Tibial artery (tissue), 4 donors: ENCODE data around the gene GOLT1A.

ENCODE experiments used
- DNase-seq, 2 donors: peaks; one replicate each; pipeline ENCODE4 v3.0.0-alpha.2; 2019
- H3K27ac ChIP-seq, 2 donors: fragments of 200-600 bp; sonication (generic) in 1 of 2; 1 replicate in 1 of 2; 2 replicates in 1 of 2; pipeline ENCODE4 v1.5.1; 2018 to 2019; ENCODE audit warnings: mild to moderate bottlenecking in 1 of 2
- H3K27me3 ChIP-seq, 2 donors: fragments of 200-600 bp; sonication (generic) in 1 of 2; one replicate each; pipeline versions ENCODE4 v1.5.1 to v1.6.0; 2016 to 2019
- H3K36me3 ChIP-seq, 3 donors: fragments of 200-600 bp; sonication (generic) in 2 of 3; one replicate each; pipeline ENCODE4 v1.5.1; 2016 to 2019; ENCODE audit warnings: mild to moderate bottlenecking in 2 of 3
- H3K4me1 ChIP-seq, 4 donors: fragments of 200-600 bp; sonication (generic) in 2 of 4; 1 replicate in 3 of 4; 2 replicates in 1 of 4; pipeline ENCODE4 v1.5.1; 2016 to 2019
- H3K4me3 ChIP-seq, 2 donors: fragments of 200-600 bp; sonication (generic) in 1 of 2; 1 replicate in 1 of 2; 2 replicates in 1 of 2; pipeline ENCODE4 v1.5.1; 2018 to 2019; ENCODE audit warnings: mild to moderate bottlenecking in 2 of 2
- H3K9me3 ChIP-seq, 3 donors: fragments of 200-600 bp; sonication (generic) in 1 of 3; one replicate each; pipeline ENCODE4 v1.5.1; 2016 to 2019
- CTCF ChIP-seq, 2 experiments: fragments of 200-600 bp in 1 of 2; fragments of 450-650 bp in 1 of 2; IDR thresholded peaks; one replicate each; pipeline ENCODE4 v1.5.1; 2017 to 2019; ENCODE audit warnings: antibody characterized with exemption in 2 of 2, mild to moderate bottlenecking in 1 of 2, moderate library complexity in 1 of 2
- intact Hi-C: fragments of 100-400 bp; cut with DNase I; formaldehyde crosslinking; loops from one replicate; pipeline ENCODE4 v1.15.0; 2023; ENCODE audit warnings: low total_unique reads

Gene GOLT1A

DNA sequence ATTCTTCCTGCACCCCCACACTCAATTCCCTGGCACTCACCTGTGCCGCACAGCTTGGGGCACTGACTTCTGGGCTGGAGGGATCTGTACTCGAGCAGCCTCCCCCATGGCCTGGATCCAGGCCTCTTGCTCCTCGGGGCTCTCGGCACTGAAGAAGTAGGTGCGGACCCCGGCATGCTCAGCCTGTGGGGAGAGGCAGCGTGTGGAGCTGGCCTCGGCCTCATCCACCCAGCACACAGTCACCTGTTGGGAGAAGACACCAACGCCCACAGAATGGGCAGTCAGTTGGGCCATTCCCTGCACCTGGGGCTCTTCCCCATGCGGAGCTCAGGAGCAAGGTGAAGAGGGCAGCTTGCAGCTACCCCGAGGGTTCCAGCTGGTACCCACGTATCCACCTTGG lies 47.5 kb upstream of the GOLT1A start:
- DNase-seq, result no peak
- no peak for TF ChIP-seq CTCF (IDR thresholded peaks at IDR 0.05)
- Histone ChIP-seq H3K9me3 (no peaks in the 10 kb centered on the region), H3K27ac (no peak overlapping the region), H3K36me3 (peaks cover 0 to 88% (median 6%) of the 10 kb centered on the region in 3 donors), H3K4me3 (no peak overlapping the region), H3K4me1 (peaks cover 0 to 6% (median 3%) of the 10 kb centered on the region in 4 donors), H3K27me3 (no peaks in the 10 kb centered on the region)
- intact Hi-C loops, result no loop called here

- Histone ChIP-seq H3K9me3 (no peaks in the 10 kb centered on the region), H3K4me3 (no peak overlapping the region), H3K36me3 (peaks cover 0 to 83% (median 6%) of the 10 kb centered on the region in 3 donors), H3K27me3 (no peaks in the 10 kb centered on the region), H3K27ac (no peak overlapping the region), H3K4me1 (peaks cover 0 to 11% (median 5%) of the 10 kb centered on the region in 4 donors)
- DNase-seq, result no peak
- intact Hi-C loops, result no loop called here
- no peak for TF ChIP-seq CTCF (IDR thresholded peaks at IDR 0.05)
Measured at GRCh38 chr1:204260601-204261197, 46.9 kb upstream of the GOLT1A start.

GRCh38 chr1:204259782-204260181 lies 46.0 kb upstream of the GOLT1A start:
- Histone ChIP-seq H3K9me3 (no peaks in the 10 kb centered on the region), H3K27me3 (no peaks in the 10 kb centered on the region), H3K27ac (no peak overlapping the region), H3K36me3 (peaks cover 0 to 76% (median 6%) of the 10 kb centered on the region in 3 donors), H3K4me3 (no peak overlapping the region), H3K4me1 (peaks cover 0 to 18% (median 7%) of the 10 kb centered on the region in 4 donors)
- no peak for TF ChIP-seq CTCF (IDR thresholded peaks at IDR 0.05)
- intact Hi-C loops, result loop anchor here (5.0 kb wide), 1 partner anchor 103 kb away; no protein-coding TSS in a partner anchor
- no peak for DNase-seq

DNA sequence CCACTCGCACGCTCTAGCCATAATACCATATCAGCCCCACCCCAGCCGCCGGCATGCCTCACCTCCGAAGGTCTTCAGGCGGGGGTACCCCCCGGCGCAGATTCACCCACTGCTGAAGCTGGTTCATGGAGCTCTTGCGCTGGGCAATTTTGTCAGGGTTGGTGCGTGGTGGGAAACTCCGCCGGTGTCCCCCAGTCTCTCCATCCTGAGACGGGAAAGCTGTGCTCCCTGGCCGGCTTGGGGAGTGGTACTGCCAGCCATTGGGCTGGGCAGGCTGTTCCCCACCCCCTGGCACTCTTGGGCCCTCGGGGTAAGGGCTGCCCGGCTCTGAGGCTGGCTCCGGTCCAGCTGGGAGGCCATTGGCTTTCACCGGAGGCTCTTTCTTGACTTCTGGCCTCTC lies 45.4 kb upstream of the GOLT1A start:
- no peak for TF ChIP-seq CTCF (IDR thresholded peaks at IDR 0.05)
- Histone ChIP-seq H3K27ac (no peak overlapping the region), H3K36me3 (peaks cover 0 to 70% (median 6%) of the 10 kb centered on the region in 3 donors), H3K9me3 (no peaks in the 10 kb centered on the region), H3K27me3 (no peaks in the 10 kb centered on the region), H3K4me1 (peaks cover 0 to 18% (median 7%) of the 10 kb centered on the region in 4 donors), H3K4me3 (no peak overlapping the region)
- no peak for DNase-seq
- intact Hi-C loops, result loop anchor here (5.0 kb wide), 1 partner anchor 103 kb away; no protein-coding TSS in a partner anchor

- intact Hi-C loops, result loop anchor here (5.0 kb wide), 1 partner anchor 104 kb away; no protein-coding TSS in a partner anchor
- no peak overlapping the region for H3K27ac ChIP-seq
- peaks cover 0 to 65% (median 6%) of the 10 kb centered on the region in 3 donors for H3K36me3 ChIP-seq
- no peaks in the 10 kb centered on the region for H3K9me3 ChIP-seq
- no peaks in the 10 kb centered on the region for H3K27me3 ChIP-seq
- TF ChIP-seq CTCF (IDR thresholded peaks at IDR 0.05), result peak; percentile 55 to 60
- DNase-seq, result no peak
- H3K4me3 ChIP-seq, result no peak overlapping the region
- H3K4me1 ChIP-seq, result peaks cover 0 to 19% (median 9%) of the 10 kb centered on the region in 4 donors
Measured at GRCh38 chr1:204258213-204259115, 44.7 kb upstream of the GOLT1A start.
